Esophagus mucosa (tissue), 1 donor: ENCODE data around the gene DCUN1D4. TPM values are rescaled to one million over a fixed set of nuclear protein-coding genes. Genes with fewer than 3 reads are reported as not detected.
"Not testable (repeated sequence)": the region's sequence is repeated elsewhere in the genome, so short reads cannot be mapped to it uniquely, and the experiment has no call there.

ENCODE experiments used
- ATAC-seq: fragments of 200-7000 bp; cut with Tn5 transposase; one replicate; pipeline ENCODE4 v1.9.1; 2020
- total RNA-seq: library from RNA; stranded (reverse); gene quantifications from one replicate; pipeline ENCODE4 v1.2.4, GENCODE V29; 2023
- donor health status: DM: yes; HTN: yes; CAD: no.

The DCUN1D4 gene
- total RNA-seq, 1 donor from 2014 or later, result 19.2 TPM

DNA sequence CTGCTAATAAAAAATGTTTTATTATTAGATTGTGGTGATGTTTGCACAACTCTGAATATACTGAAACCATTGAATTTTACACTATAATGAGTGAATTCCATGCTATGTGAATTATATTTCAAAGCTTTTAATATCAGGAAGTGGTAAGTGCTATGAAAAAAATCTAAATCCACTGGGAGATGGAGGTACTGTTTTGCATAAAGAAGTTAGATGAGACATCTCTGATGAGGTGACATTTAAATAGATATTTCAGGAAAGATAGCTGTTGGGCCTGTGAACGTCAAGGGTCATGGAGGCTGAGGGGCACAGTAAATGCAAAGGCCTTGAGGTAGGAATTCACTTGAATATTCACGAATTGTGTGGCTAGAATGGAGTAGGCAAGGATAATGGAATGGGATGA lies 12.3 kb downstream of the DCUN1D4 start:
- ATAC-seq, result no peak

DNA sequence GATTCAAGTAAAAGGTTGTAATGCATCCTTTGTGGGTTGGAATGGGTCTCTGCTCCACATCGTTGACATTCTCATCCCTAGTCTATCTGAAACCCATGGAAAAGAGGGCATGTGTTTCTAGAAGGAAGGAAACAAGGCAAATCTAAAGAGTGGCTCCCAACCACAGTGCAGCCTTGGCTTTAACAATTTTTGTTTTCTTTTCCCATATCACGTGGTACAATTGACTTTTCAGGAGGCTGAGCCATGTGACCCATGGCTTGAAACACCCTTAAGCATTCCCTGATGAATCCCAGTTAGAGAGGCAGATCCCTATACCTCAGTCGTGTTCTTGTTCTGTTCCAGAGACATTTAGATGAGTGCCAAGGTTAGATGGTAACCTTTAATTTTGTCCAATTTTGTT lies 12.8 kb downstream of the DCUN1D4 start:
- no peak for ATAC-seq

DNA sequence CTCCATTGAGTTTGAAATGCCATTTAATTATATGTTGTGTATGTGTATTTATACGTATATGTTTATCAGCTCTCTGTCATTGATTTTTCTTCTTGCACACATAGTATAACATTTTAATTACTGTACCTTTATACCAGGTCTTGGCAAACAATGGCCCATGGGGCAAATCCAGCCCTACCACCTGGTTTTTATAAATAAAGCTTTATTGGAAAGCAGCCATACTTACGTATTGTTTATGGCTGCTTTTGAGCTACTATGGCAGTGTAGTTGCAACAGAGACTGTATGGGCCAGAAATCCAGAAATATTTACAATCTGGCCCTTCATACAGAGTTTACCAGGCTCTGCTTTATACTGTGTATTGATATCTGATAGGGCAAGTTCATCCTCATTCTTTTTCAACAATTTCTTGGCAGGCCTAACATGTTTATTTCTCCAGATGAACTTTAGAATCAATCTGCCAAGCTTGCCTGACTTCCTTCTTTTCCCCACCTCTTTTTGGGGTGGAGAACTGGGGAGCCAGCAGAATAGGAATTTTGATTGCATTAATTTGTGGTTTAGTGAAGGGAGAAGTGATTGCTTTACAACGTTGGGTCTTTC lies 15.8 kb downstream of the DCUN1D4 start:
- ATAC-seq, result no peak

DNA sequence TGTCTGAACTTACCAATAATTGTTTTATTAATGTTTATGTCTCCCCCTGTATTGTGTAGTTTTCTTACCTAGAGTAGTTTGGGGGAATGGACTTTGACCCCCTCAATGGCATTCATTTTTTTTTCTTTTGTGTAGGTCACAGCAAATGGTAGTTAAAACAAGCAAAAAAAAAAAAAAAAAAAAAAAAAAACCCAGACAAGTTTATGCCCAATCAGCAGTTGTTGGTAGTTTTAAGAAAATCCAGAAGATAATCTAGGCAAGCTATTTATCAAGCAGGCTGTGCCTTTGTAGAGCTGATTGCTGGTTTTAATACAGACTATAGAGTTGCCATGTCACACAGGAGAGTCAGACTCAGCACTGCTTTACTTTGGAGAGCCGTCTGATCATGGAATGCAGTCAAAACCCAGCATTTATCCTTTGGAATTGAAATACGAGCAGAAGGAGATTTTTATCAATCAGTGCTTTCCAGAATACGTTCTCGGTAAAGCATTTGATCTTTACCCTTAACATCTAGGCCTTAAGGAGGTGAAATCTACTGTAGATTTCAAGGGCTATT lies 16.6 kb downstream of the DCUN1D4 start:
- no peak for ATAC-seq

DNA sequence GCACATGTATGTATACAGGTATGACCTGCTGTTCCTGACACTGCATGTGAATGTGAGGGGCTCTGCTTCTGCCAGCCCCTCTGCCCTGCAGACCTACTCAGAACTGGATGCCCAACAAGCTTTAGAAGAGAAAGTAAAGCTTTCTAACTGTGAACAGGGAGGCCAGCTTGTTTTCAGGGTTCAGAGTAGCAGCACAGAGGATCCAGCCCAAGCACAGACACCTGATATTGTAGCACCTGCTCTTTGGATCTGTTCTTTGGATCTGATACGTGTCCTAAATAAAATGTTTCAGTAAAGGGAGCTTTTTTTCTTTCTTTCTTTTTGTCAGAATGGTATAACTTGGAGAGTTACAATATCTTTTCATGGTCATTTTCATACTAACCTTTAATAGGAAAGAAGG lies 19.2 kb downstream of the DCUN1D4 start:
- ATAC-seq, result no peak

DNA sequence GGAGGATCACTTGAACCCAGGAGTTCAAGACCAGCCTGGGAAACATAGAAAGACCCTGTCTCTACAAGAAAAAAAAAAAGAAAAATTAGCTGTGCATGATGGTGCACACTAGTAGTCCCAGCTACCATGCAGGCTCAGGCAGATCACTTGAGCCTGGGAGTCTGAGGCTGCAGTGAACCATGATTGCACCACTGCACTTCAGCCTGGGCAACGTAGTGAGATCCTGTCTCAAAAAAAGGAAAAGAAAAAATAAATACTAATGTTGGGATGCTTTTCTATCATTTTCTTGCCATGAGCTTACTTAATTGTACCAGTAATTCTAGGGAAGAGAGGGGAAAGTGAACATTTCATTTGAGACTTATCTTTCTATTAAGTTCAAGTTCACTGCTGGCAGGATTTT lies 19.8 kb downstream of the DCUN1D4 start:
- no peak for ATAC-seq

DNA sequence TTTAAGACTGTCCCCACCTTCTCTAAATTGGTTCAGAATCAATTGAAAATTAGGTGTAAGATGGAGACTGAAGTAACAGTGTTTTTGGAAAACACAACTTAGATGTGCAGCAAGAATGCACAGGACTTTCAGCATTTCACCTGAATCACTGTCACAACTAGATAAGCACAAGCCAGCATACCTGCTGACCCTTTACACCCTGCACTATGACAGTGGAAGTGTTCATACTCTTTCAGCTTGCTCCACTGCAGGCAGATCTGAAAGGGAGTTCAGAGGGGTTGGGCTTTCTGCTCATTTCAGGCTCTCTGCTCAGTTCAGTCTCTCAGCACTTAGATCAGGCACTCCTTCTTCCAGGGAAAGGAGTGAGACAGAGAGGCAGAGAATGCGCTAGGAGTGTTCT lies 22.8 kb downstream of the DCUN1D4 start:
- ATAC-seq, result no peak

DNA sequence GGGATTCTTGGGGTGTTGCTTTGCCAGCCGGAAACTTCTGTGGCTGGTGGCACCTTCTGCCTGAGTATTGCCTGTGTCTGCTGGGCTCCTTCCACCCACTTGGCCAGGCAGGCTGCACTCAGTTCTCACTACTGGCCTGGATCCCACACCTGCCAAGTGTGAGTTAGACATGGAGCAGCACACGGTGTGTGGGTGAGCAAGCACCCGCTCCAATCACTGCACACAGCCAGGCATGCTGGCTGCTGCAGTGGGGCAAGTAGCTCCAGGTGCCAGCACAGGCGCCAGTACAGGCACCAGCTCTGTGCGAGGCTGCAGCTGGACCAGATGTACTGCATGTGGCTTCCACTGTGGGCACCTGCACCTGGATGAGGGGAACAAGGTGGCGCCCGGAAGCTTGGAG lies 23.9 kb downstream of the DCUN1D4 start:
- peak; percentile 8 for ATAC-seq

DNA sequence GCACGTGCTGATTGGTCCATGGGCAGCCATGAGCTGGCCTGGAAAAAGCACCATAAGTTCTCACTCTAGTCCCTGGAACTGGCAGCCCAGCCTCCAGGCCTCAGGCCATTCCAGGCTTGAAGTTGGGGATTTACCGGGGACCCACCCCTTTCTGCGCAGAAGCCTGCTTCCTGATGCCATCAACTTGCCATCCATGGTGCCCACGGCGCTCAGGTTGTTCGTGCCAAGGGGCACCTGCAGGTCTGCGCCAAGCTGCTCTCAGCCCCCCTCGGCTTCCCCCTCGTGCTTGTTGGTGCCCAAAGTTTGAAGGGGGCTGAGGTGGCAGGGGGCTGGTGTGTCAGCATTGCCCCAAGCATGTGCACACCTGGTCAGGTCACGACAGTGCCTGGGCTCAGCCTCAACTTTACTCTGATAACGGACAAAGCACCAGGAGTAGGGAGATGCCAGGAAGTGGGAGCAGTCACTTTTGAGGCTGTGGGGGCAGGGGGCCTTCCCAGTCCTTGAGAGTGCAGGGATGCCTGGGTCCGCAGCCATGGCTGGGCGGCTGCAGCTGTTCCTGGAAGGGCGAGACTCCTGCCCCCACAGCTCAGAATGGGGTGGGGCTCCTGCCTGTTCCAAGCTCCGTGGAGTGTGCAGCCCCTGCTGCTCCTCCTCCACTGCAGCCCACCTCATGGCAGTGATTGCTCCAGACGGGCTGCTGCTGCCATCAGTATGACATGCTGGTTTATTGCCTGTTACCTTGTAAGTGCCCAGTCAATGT lies 24.9 kb downstream of the DCUN1D4 start:
- ATAC-seq, result no peak

DNA sequence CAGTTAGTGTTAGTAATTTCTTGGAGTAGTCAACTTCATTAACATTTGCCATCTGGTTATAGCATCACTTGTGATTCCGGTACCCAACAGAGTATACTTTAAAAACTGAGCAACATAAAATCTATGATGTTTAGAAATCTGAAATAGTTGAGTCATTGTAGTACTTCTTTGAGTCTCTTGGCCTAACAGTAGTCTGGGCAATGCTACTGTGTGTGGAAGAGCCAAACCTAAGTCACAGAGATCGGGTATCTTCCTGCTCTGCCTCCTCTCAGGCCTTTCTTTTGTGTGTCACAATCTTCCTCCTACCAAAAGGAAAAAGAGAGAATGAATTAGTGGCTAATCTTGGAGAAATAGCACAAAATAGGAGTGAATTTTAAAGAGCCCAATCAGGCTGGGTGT lies 25.5 kb downstream of the DCUN1D4 start:
- no peak for ATAC-seq

DNA sequence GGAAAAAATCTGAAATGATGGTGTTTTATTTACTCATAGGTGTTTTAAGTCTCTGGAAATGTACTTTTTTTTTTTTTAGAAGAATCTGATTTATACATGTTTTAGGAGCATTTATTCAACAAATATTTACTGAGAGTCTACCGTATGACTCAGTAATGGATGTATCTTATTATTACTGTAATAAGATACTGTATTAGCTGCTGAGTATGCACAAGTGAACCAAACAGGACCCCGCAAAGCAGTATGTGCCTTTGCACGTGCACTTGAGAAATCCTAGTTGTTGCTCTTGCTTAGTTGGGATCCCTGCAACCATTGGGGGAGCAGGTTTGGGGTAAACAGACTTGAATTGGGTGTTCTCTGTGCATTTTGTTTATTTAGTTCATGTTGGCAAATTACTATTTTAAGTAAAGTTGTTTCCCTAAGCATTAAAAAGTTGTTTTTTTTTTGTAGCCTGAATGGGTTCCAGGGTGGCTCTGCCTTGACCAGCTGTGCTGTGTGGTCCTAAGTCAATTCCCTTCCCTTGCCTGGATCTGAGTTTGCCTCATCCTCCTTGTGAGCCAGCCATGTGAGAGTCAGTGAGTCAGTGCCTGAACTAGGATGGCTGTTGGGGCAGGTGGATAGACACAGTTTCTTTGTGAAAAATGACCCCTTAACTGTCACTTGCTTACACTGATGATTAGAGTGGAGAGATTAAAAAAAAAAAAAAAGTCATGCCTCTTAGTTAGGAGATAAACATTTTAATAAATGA lies 27.7 kb downstream of the DCUN1D4 start:
- no peak for ATAC-seq

DNA sequence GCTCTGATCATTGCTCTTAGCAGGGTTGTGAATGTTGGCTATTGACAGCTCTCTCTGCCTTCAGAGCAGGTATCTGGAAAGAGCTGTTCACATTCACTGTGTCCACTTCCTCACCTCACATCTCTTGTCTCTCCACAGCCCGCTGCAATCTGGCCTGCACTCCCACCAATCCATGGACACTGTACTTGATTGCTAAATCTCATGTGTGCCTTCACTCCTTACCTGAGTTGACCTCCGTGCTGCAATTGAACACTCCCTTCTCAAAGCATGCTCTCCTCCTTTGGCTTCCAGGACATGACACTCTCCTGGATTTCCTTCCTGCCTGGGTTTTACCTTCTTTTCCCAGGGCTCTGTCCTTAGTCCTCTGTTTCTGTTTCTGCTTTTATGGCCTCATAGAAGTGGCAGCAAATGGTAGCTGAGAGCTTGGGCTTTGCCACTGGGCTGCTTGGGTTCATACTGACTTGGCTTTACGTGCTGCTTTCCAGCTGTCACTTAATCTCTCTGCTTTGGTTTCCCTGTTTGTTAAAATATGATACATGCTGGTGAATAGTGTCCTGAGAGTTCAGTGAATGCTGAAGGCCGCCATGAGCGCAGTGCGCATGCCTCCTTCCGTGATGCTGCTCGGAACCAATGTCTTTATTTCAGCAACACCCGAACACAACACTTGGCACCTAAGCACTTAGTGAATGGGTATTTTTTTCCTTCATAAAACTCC lies 29.5 kb downstream of the DCUN1D4 start:
- no peak for ATAC-seq

DNA sequence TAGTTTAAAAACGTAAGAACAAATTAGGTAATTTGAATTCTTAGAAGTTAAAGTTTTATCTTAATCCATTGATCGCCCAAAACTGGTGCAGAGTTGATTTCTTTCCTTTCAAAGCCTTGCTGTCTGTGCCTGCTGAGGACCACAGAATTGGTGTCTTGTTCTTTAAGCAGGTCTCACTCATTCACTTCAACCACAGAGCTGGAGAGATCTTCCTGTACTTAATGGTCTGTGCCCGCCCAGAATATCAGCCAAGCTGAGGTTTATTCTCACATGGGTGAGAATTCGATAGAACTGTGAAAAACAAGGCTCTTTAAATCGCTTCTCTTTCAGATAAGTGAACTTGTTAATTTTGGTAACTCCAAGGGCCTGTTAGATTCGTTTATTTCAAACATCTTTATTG lies 31.6 kb downstream of the DCUN1D4 start:
- ATAC-seq, result no peak

DNA sequence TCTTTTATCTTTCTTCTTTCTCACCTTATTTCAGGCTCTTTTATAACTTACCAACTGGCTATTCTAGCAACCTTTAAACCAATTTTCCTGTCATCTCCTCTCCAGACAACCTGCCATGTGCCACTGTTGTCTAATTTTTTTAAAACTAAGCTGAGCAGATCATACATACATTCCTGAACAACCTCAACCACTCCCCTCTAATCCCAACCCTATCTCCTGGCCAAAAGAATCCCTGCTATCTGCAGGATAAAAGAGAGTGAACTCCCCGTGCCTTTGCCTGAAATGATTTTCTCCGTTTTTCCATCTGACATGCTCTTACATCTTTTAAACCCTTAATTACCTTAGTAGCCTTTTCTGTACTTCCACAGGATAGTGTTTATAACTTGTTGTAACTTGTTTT lies 35.5 kb downstream of the DCUN1D4 start:
- no peak for ATAC-seq

DNA sequence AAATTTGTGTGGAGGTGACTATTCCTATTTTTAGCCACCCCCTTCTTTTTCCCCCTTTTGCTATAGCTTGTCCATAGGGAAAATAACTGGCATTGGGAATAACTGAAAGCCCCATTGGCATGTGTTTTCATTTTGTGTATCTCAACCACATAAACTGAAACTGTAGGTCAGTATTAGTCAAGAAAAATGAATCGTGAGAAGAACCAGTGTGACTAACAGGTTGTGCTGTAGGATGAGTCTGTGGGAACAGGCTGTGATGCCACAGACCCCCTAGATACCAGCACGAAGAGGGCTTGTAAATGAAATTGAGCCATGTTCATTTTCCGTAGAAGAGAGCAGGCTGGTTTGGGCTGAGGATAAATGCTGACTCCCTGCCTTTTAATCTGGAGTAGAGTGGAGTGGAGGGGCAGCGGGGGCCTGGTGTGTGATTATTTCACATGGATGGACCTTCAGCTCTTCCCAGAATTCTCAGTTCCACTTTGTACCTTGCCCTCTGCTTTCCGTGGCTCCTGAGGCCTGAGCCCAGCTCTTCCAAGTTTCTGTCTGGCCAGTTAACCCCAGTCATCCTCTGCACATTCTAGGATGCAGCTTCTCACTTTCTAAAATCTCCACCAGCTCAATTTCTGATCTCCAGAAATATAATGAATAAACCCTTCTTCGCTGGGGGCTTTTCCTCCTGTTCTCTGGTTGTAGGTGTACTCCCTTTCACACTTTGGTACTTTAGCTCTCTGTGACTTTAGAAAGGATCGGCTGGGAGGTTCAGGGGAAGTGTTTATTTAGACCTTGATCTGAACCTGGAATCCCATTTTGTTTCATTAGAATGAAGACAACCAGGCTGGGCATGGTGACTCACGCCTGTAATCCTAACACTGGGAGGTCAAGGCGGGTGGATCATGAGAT lies 37.3 kb downstream of the DCUN1D4 start:
- no peak for ATAC-seq

DNA sequence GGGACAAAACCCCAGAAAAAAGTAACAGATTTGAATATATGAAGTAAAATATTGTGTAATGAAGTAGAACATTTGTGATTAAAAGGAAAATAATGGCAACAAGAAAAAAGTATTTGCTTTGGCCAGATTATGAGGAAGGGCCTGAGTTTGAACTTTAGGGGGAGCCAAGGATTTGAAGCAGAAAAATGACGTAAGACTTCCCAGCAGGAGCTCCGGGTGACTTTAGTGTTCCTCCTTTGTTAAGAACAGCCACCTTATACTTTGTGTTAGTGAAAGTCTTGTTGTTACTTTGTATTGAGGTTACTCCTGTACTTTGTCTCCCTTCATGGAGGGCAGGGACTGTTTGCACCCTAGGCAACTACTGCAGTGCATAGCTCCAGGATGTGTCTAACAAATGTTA lies 41.1 kb downstream of the DCUN1D4 start:
- no peak for ATAC-seq

DNA sequence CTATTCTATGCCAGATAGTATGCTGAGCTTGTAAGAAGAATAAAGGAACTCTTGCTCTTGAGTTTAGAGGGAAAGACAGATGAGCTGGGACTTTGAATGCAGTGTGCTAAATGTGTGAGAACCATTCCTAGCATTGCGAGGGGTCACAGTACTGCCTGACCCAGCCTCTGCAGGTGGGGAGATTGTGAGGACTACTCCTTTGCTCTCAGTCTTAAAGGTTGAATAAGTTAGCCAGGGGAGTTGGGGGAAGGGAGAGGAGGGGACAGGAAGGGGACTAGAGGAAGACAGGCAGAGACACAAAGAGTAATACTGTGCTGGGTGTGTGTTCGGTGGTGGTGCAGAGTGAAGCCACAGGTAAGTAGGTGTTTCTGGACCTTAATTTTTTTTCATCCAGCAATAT lies 41.7 kb downstream of the DCUN1D4 start:
- no peak for ATAC-seq

DNA sequence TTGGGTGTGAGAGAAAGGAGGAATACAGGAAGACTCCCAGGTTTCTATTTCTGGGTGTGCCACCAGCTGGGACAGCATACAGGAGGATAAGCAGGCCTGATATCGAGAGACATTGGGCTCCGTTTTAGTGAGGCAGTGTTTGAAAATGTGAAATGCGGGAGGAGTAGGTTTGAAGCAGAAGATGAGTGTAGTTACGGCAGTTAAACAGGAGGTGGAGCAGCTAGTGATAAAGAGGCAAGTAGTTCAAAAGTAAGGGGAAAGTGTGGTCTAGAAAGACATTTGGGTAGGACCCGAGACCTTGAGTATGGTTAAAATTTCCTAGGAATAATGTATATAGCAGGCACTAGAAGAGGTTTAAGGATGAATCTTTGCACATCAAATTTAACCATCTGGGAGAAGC lies 42.4 kb downstream of the DCUN1D4 start:
- no peak for ATAC-seq

DNA sequence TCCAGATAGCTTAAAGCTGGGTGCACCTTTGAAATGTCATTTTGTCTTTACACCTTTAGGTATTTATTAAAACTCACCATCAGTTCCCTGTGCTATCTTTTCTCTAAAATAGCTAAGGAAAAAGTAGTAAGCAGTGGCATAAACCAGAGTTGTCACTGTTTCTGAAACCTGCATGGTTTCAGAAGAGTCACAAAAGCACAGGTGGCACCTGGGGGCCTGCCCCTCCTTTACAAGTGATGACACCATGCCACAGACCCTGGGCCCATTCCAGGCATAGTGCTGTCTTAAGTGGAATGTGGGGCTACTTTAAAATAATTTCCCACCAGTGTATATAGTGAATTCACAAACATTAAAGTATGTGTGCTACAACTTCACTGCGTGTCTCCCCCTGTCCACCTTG lies 47.8 kb downstream of the DCUN1D4 start:
- no peak for ATAC-seq

DNA sequence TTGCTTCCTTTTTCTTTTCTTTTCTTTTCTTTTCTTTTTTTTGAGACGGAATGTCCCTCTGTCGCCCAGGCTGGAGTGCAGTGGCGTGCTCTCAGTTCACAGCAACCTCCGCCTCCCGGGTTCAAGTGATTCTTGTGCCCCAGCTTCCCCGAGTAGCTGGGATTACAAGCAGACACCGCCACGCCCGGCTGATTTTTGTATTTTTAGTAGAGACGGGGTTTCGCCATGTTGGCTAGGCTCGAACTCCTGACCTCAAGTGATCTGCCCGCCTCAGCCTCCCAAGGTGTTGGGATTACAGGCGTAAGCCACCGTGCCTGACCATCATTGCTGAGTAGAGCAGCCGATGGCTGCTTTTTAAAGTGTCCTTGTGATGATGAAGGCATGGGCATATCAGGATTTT lies 50.4 kb downstream of the DCUN1D4 start:
- not testable (repeated sequence) for ATAC-seq

DNA sequence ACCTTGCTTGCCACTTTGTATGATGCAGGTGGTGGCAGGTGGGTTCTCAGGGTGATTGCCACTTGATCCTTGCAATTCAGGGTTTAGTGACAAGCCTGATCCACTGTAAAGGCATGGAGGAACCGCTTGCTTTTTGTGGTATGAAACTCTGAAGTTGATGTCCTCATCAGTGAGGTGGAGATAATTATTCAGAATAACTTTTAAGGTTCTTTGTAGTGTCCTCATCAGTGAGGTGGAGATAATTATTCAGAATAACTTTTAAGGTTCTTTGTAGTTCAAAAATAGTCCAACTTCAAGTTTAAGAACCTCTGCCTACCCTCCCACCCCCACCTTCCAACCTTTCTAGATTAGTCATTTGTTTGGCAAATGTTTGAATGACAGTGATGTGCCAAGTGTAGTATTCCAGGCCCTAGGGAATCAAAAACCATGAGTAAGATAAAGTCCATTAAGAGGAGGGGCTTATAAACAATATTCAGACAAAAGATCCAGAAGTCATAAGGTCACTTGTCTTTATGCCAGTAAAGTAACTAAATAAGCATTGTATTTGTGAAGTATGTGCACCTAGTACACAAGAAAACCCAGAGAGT lies 51.2 kb downstream of the DCUN1D4 start:
- no peak for ATAC-seq

DNA sequence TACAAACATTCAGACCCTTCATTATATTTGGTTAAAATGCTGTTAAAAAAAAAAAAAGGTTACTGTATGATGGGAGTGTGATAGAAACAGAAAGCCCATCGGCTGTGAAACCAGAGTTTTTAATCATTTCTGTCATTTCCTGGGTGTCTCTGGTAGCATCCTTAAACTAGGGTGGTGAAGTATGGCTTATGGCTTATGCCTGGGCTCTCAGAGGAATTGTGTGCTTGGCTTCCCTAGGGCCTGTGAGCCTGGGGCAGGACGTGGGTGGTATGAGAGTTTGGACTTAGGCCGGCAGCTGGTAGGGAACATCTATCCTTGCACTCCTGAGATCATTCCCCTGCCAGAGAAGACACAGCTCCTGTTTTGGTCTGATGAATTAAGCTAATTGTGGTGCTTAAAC lies 52.2 kb downstream of the DCUN1D4 start:
- ATAC-seq, result no peak
